K562 (cell line): ENCODE measurements around the gene DSCAM. TPM values are rescaled to one million over a fixed set of nuclear protein-coding genes. Genes with fewer than 3 reads are reported as not detected.

Experiments used
- ATAC-seq: fragments of 200-7000 bp; cut with Tn5 transposase; 3 replicates; pipeline ENCODE4 v1.9.1; 2020; ENCODE audit warnings: moderate library complexity
- BruUV-seq: library from RNA; stranded (reverse); fragments of 400-500 nt; replicated peaks from 2 replicates; lab custom pipeline; 2021; lab: Mats Ljungman, UMichigan
- CTCF ChIA-PET: fragments of 300-600 bp; formaldehyde crosslinking; extraction: SDS; loops from one replicate; lab custom pipeline; 2021; ENCODE audit warnings: low intra/inter-chr PET ratio; lab: Yijun Ruan, JAX
- POLR2A ChIA-PET: fragments of 300-600, 350-650 bp; sonication (Branson Sonifier 250); formaldehyde crosslinking; extraction: SDS; loops from one replicate; lab custom pipeline; 2021; ENCODE audit warnings: antibody characterized with exemption, inconsistent platforms; lab: Yijun Ruan, JAX
- DNase-seq, 4 experiments: peaks; one replicate each; pipeline versions ENCODE4 v3.0.0 to v3.0.0-alpha.2; 2011 to 2018; ENCODE audit warnings: low spot score in 3 of 4, mixed read lengths in 3 of 4; ENCODE audit errors: extremely low read depth in 1 of 4
- FAIRE-seq: peaks from 2 replicates; lab custom pipeline; 2011; peaks lifted over from hg19 to GRCh38; lab: Jason Lieb, UNC
- H2AFZ ChIP-seq: 2 replicates; pipeline ENCODE4 v1.6.0; 2011; ENCODE audit warnings: low read depth, low read length, control low read depth, inconsistent platforms
- H3K27ac ChIP-seq: fragments of 200-600 bp; 3 replicates; pipeline ENCODE4 v1.8.0; 2011; ENCODE audit warnings: low read depth, mild to moderate bottlenecking, control low read depth, inconsistent platforms, low read length, moderate library complexity, mixed read lengths; ENCODE audit errors: extremely low read depth
- H3K27me3 ChIP-seq, 2 experiments: fragments of 300-600 bp in 1 of 2; 2 replicates in 1 of 2; 3 replicates in 1 of 2; pipeline versions ENCODE4 v1.6.0 to v1.8.0; 2011; ENCODE audit warnings: inconsistent platforms in 2 of 2, low read length in 2 of 2, mild to moderate bottlenecking in 1 of 2, mixed read lengths in 1 of 2, moderate library complexity in 1 of 2; ENCODE audit not compliant: control insufficient read depth in 2 of 2, insufficient read depth in 2 of 2
- H3K36me3 ChIP-seq: fragments of 300-600 bp; 3 replicates; pipeline ENCODE4 v1.8.0; 2011; ENCODE audit warnings: mild to moderate bottlenecking, low read length, inconsistent platforms; ENCODE audit not compliant: control insufficient read depth, insufficient read depth
- H3K4me1 ChIP-seq, 2 experiments: fragments of 200-600 bp in 1 of 2; replicated peaks in 1 of 2; 2 replicates in 1 of 2; 3 replicates in 1 of 2; pipeline versions ENCODE4 v1.5.1 to v1.8.0; 2011; ENCODE audit warnings: inconsistent platforms in 2 of 2, low read length in 2 of 2, mild to moderate bottlenecking in 1 of 2, mixed read lengths in 1 of 2, moderate library complexity in 1 of 2; ENCODE audit not compliant: control insufficient read depth in 2 of 2, insufficient read depth in 2 of 2
- H3K4me2 ChIP-seq: 2 replicates; pipeline ENCODE4 v1.6.1; 2011; ENCODE audit warnings: low read length, control low read depth, inconsistent platforms, mixed read lengths; ENCODE audit not compliant: insufficient read depth
- H3K4me3 ChIP-seq: fragments of 200-600 bp; sonication (generic), shearing (Covaris generic); 2 replicates; pipeline ENCODE4 v1.5.1; 2016; ENCODE audit warnings: control low read depth, inconsistent platforms
- H3K79me2 ChIP-seq: fragments of 200-600 bp; 3 replicates; pipeline ENCODE4 v1.8.0; 2011; ENCODE audit warnings: low read length, inconsistent platforms; ENCODE audit not compliant: control insufficient read depth, insufficient read depth
- H3K9ac ChIP-seq, 2 experiments: 2 replicates each; pipeline versions ENCODE4 v1.6.0 to v1.6.1; 2011; ENCODE audit warnings: low read depth in 2 of 2, low read length in 2 of 2, control low read depth in 1 of 2, inconsistent platforms in 1 of 2, mild to moderate bottlenecking in 1 of 2, mixed read lengths in 1 of 2; ENCODE audit not compliant: insufficient read depth in 1 of 2
- H3K9me1 ChIP-seq: one replicate; pipeline ENCODE4 v1.6.0; 2011; ENCODE audit warnings: inconsistent platforms, mild to moderate bottlenecking, low read length, moderate library complexity; ENCODE audit not compliant: control insufficient read depth, insufficient read depth
- H3K9me3 ChIP-seq: replicated peaks from 2 replicates; pipeline ENCODE4 v1.5.1; 2011; ENCODE audit warnings: low read depth, low read length, inconsistent platforms; ENCODE audit not compliant: control insufficient read depth, insufficient read depth
- H4K20me1 ChIP-seq: replicated peaks from 2 replicates; pipeline ENCODE4 v1.6.1; 2011; ENCODE audit warnings: low read length, inconsistent platforms, mixed read lengths; ENCODE audit not compliant: control insufficient read depth, insufficient read depth
- SMARCC2 ChIP-seq: fragments of 450-650 bp; IDR thresholded peaks from 2 replicates; pipeline ENCODE4 v1.6.1; 2017; ENCODE audit warnings: antibody characterized with exemption, moderate library complexity, mild to moderate bottlenecking, low read depth
- WGBS: fragments of 100-300 bp; shearing (Covaris generic); methylation state at CpG from one replicate; pipeline ENCODE4 v1.1.6; 2016; ENCODE audit warnings: low coverage, mixed read lengths; ENCODE audit not compliant: insufficient coverage; ENCODE audit errors: missing lambda C conversion rate; 5-methylcytosine and 5-hydroxymethylcytosine counted together
- in situ Hi-C: fragments of 300-500 bp; cut with MboI; formaldehyde crosslinking; loops from 4 replicates; pipeline ENCODE4 v1.15.0; 2018; ENCODE audit warnings: inconsistent platforms, mixed read lengths
- intact Hi-C: fragments of 100-400 bp; cut with micrococcal nuclease; formaldehyde crosslinking; loops from 2 replicates; pipeline ENCODE4 v1.14.2; 2022
- microRNA-seq: library from miRNA; unstranded; fragments of <30 nt; microRNA quantifications from one replicate; pipeline ENCODE4, GENCODE V29; 2018; ENCODE audit warnings: borderline microRNAs expressed
- polyA plus RNA-seq, 8 experiments: library from polyadenylated mRNA; depleted of rRNA in 4 of 8; stranded (reverse) in 5 of 8; unstranded in 3 of 8; fragments of >200 nt; fragmentation: Nextera tagmentation in 2 of 8; fragmentation: Illumina TruSeq in 1 of 8; extraction: Ambion mirVana in 2 of 8; extraction: Trizol in 1 of 8; gene quantifications; 2 replicates each; pipeline versions ENCODE4 v1.2.1 to v1.2.3, GENCODE V29; 2011 to 2014; ENCODE audit warnings: inconsistent platforms in 1 of 8, missing spikeins in 1 of 8
- small RNA-seq: library from RNA; depleted of rRNA; stranded (forward); fragments of <200 nt; gene quantifications from one replicate; pipeline ENCODE3, GENCODE V24; 2014
- total RNA-seq, 7 experiments: library from RNA; depleted of rRNA in 6 of 7; stranded (reverse); fragments of >200 nt in 6 of 7; fragmentation: Illumina TruSeq in 2 of 7; extraction: Trizol in 2 of 7; gene quantifications; 2 replicates each; pipeline versions ENCODE4 v1.2.1 to v1.2.3, GENCODE V29; 2011 to 2021; ENCODE audit warnings: low replicate concordance in 1 of 7
- TF ChIP-seq, protein P1 (sequence below): fragments of 250-450 bp; sonication (Bioruptor Pico); IDR thresholded peaks from 2 replicates; pipeline ENCODE4 v1.5.0; 2021; ENCODE audit warnings: mild to moderate bottlenecking, borderline replicate concordance

The DSCAM gene
- total and polyA plus RNA-seq, 9 of the 15 experiments (the other 6 are each of a cell fraction or from before 2014, with no cell fraction given): not detected

DNA sequence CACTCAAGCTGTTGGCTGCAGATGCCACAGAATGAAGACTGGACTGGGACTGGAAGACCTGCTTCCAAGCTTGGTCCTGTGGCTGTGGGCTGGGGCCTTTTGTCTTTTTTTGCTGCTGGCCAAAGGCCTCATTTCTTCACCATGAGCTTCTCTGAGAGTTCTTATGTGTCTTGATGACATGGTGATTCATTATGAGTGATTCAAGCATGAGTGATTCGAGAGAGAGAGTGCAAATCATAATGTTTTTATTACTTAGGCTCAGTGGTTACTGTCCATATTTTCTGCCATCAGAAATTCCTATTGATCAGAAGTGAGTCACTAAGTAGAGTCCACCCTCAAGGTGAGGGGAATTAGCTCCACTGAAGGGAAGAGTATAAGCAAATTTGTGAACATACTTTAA is 885.7 kb downstream of the DSCAM start:
- H3K4me1 ChIP-seq: no peaks in the 10 kb centered on the region
- H3K9ac ChIP-seq: no peak overlapping the region
- H3K9me1 ChIP-seq: no peaks in the 10 kb centered on the region
- in situ Hi-C loops: no loop called here
- BruUV-seq: no TSS peak
- POLR2A ChIA-PET: no interaction called here
- no peaks in the 10 kb centered on the region for H3K36me3 ChIP-seq
- H3K27ac ChIP-seq: no peak overlapping the region
- no peak for TF ChIP-seq SMARCC2
- TF ChIP-seq, protein P1, sequence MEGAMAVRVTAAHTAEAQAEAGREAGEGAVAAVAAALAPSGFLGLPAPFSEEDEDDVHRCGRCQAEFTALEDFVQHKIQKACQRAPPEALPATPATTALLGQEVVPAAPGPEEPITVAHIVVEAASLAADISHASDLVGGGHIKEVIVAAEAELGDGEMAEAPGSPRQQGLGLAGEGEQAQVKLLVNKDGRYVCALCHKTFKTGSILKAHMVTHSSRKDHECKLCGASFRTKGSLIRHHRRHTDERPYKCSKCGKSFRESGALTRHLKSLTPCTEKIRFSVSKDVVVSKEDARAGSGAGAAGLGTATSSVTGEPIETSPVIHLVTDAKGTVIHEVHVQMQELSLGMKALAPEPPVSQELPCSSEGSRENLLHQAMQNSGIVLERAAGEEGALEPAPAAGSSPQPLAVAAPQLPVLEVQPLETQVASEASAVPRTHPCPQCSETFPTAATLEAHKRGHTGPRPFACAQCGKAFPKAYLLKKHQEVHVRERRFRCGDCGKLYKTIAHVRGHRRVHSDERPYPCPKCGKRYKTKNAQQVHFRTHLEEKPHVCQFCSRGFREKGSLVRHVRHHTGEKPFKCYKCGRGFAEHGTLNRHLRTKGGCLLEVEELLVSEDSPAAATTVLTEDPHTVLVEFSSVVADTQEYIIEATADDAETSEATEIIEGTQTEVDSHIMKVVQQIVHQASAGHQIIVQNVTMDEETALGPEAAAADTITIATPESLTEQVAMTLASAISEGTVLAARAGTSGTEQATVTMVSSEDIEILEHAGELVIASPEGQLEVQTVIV (CRISPR knock-in tag): no peak
- TF ChIP-seq, all 486 proteins: peak for 0
- CTCF ChIA-PET: no interaction called here
- no peaks in the 10 kb centered on the region for H3K9me3 ChIP-seq
- no peak overlapping the region for H2AFZ ChIP-seq
- no peaks in the 10 kb centered on the region for H3K27me3 ChIP-seq
- intact Hi-C loops: no loop called here
- no peak overlapping the region for H3K4me2 ChIP-seq
- DNase-seq (no peak), FAIRE-seq (no peak), ATAC-seq (no peak)
- H3K4me3 ChIP-seq: no peak overlapping the region
- 4% methylated on average over 1 of the region's 1 CpG for WGBS
- no peaks in the 10 kb centered on the region for H3K79me2 ChIP-seq
- no peaks in the 10 kb centered on the region for H4K20me1 ChIP-seq

Small RNA genes lying within 50 kb of the gene (microRNA-seq; reads per million reads assigned to microRNA genes)
- gene MIR4760: not detected

Small RNA genes lying within 50 kb of the gene (small RNA-seq; reads per million reads assigned to genes)
- gene MIR4760 (not detected), gene RF00432 (not detected)
